Vagina (tissue), 2 donors: ENCODE data around the gene CRYBA4.

Experiments
- POLR2A ChIP-seq, 2 donors: fragments of 450-650 bp; IDR thresholded peaks; one replicate each; pipeline ENCODE4 v1.6.1; 2017; ENCODE audit warnings: antibody characterized with exemption in 2 of 2, mild to moderate bottlenecking in 2 of 2, moderate library complexity in 2 of 2
- POLR2AphosphoS5 ChIP-seq, 2 donors: sonication (generic); formaldehyde crosslinking; IDR thresholded peaks; one replicate each; pipeline ENCODE4 v1.9.0; 2017; ENCODE audit warnings: antibody characterized with exemption in 2 of 2, mild to moderate bottlenecking in 2 of 2, low read depth in 1 of 2; ENCODE audit not compliant: insufficient read depth in 1 of 2
- TF ChIP-seq, protein P1 (sequence below), 3 experiments: fragments of 450-650 bp in 2 of 3; fragments of 200-600 bp in 1 of 3; sonication (generic) in 1 of 3; IDR thresholded peaks; one replicate each; pipeline ENCODE4 v1.5.1; 2017 to 2019; ENCODE audit warnings: antibody characterized with exemption in 3 of 3, mild to moderate bottlenecking in 2 of 3, moderate library complexity in 2 of 3

DNA sequence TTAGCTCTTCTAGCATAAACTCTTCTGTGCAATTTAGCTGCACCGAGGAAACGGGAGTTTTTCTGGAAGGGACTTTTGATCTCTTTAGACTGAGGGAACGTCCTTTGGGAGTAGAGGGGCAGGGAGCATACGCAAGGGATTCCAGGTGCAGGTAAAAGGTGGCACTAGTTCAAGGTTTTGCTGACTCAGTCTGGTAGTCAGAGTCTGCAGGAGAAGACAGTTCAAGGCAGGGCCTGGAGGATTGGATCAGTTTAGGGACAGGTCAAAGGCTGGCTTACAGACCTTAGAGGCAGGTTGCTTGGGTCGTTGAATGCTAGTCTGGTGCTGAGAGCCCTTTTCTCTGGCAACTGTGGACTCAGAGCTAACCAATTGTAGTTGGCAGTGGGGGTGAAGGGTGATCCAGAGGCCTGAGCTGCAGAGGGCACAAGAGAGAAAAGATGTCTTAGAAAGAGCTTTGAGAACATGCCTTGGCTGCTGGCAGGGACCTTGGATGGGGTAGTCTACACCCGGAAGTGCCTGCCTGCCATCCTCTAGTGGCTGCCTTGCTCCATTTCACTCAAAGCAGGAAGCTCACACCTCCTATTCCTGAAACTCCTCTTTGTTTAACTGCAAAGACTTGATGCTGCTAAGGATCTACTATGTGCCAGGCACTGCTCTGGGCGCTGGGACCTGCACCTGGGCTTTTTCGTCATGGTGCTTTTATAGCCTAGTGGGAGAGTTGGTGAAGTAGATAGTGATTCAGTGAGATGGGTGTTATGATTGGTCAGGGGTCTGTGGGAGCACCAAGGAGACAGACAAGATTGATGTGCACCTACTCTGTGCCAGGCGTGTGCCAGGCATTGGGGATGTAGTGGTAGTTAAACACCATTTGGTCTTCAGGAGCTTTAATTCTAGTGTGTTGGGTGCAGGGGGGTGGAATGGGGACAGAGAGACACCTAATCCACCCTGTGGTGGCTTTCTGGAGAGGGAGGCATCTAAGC, 52.7 kb downstream of the CRYBA4 start:
- TF ChIP-seq, protein P1, sequence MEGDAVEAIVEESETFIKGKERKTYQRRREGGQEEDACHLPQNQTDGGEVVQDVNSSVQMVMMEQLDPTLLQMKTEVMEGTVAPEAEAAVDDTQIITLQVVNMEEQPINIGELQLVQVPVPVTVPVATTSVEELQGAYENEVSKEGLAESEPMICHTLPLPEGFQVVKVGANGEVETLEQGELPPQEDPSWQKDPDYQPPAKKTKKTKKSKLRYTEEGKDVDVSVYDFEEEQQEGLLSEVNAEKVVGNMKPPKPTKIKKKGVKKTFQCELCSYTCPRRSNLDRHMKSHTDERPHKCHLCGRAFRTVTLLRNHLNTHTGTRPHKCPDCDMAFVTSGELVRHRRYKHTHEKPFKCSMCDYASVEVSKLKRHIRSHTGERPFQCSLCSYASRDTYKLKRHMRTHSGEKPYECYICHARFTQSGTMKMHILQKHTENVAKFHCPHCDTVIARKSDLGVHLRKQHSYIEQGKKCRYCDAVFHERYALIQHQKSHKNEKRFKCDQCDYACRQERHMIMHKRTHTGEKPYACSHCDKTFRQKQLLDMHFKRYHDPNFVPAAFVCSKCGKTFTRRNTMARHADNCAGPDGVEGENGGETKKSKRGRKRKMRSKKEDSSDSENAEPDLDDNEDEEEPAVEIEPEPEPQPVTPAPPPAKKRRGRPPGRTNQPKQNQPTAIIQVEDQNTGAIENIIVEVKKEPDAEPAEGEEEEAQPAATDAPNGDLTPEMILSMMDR (IDR thresholded peaks at IDR 0.05), result no peak
- TF ChIP-seq POLR2AphosphoS5 (IDR thresholded peaks at IDR 0.05; ENCODE audit: insufficient read depth in 1 of 2, low read depth in 1 of 2) (no peak), POLR2A (IDR thresholded peaks at IDR 0.05) (no peak)
